Umbilical cord (tissue), 2 donors: ENCODE measurements around the gene KRTAP5-6. TPM values are rescaled to one million over a fixed set of nuclear protein-coding genes. Genes with fewer than 3 reads are reported as not detected.

ENCODE experiments used
- DNase-seq: peaks from one replicate; pipeline ENCODE4 v3.0.0-alpha.2; 2015; ENCODE audit warnings: low spot score
- total RNA-seq: library from RNA; depleted of rRNA; stranded (reverse); fragments of >200 nt; gene quantifications from one replicate; pipeline ENCODE4 v1.2.3, GENCODE V29; 2014; ENCODE audit warnings: low replicate concordance; ENCODE audit not compliant: insufficient read depth

Gene KRTAP5-6
- total RNA-seq, 1 donor from 2014 or later = not detected

- no peak for DNase-seq
Measured at GRCh38 chr11:1746956-1747752, 50.2 kb downstream of the KRTAP5-6 start.

Other genes starting within 250 kb of the KRTAP5-6 start
- 33.9 TPM for gene MOB2, start 210.4 kb upstream of the KRTAP5-6 start, total RNA-seq
- 2.4 TPM for gene DUSP8, start 124.9 kb upstream of the KRTAP5-6 start, total RNA-seq
- not detected for gene KRTAP5-1, start 111.9 kb upstream of the KRTAP5-6 start, total RNA-seq
- not detected for gene KRTAP5-2, start 98.9 kb upstream of the KRTAP5-6 start, total RNA-seq
- gene KRTAP5-3, start 88.7 kb upstream of the KRTAP5-6 start, total RNA-seq = not detected
- gene KRTAP5-4, start 75.1 kb upstream of the KRTAP5-6 start, total RNA-seq = not detected
- gene KRTAP5-5, start 67.4 kb upstream of the KRTAP5-6 start, total RNA-seq = not detected
- not detected for gene IFITM10, start 53.4 kb downstream of the KRTAP5-6 start, total RNA-seq
- 64.8 TPM for gene CTSD, start 66.7 kb downstream of the KRTAP5-6 start, total RNA-seq
- gene SYT8, start 137.8 kb downstream of the KRTAP5-6 start, total RNA-seq = 11.1 TPM
- not detected for gene TNNI2, start 141.8 kb downstream of the KRTAP5-6 start, total RNA-seq
- gene LSP1, start 155.9 kb downstream of the KRTAP5-6 start, total RNA-seq = 85.5 TPM
- not detected for gene PRR33, start 194.7 kb downstream of the KRTAP5-6 start, total RNA-seq
- 89.1 TPM for gene TNNT3, start 222.5 kb downstream of the KRTAP5-6 start, total RNA-seq